ENCODE results near the gene LAGE3. TPM values are rescaled to one million over a fixed set of nuclear protein-coding genes. Genes with fewer than 3 reads are reported as not detected.

LAGE3 gene
- total and polyA plus RNA-seq, 2 donors from 2014 or later, result 10.0 to 29.0 TPM

DNA sequence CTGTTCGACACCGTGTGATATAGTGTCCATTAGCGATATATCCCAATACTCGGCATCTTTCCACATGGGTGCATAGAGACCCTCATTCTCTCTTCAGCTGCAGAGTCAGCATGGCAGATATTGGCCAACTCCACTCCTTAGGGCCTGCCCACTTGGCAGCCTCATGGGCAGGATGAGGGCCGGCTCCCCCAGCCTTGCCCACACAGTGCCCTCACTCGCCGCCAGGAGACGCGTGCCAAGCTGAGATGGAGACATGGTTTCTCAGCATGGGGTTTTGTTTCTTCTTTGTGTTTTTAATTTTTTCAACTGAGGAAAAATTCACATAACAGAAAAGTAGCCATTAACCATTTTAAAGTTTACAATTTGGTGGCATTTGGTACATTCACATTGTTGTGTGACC lies 26.3 kb downstream of the LAGE3 start:
- TF ChIP-seq, protein P1, sequence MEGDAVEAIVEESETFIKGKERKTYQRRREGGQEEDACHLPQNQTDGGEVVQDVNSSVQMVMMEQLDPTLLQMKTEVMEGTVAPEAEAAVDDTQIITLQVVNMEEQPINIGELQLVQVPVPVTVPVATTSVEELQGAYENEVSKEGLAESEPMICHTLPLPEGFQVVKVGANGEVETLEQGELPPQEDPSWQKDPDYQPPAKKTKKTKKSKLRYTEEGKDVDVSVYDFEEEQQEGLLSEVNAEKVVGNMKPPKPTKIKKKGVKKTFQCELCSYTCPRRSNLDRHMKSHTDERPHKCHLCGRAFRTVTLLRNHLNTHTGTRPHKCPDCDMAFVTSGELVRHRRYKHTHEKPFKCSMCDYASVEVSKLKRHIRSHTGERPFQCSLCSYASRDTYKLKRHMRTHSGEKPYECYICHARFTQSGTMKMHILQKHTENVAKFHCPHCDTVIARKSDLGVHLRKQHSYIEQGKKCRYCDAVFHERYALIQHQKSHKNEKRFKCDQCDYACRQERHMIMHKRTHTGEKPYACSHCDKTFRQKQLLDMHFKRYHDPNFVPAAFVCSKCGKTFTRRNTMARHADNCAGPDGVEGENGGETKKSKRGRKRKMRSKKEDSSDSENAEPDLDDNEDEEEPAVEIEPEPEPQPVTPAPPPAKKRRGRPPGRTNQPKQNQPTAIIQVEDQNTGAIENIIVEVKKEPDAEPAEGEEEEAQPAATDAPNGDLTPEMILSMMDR (IDR thresholded peaks at IDR 0.05; ENCODE audit: borderline replicate concordance, extremely low read depth, insufficient read depth), result no peak
- H3K9ac ChIP-seq (ENCODE audit: low read length in 3 of 3), result no peak overlapping the region
- H3K4me3 ChIP-seq (ENCODE audit: low read length in 3 of 3), result no peak overlapping the region
- no peaks in the 10 kb centered on the region for H3K4me1 ChIP-seq (ENCODE audit: control insufficient read depth in 2 of 3, insufficient read depth in 2 of 3, low read depth in 1 of 3, low read length in 3 of 3)
- FAIRE-seq (no peak), DNase-seq (no peak)
- no peak overlapping the region for H3K27ac ChIP-seq (ENCODE audit: low read depth in 2 of 2, low read length in 2 of 2)
- H3K36me3 ChIP-seq (ENCODE audit: control insufficient read depth in 2 of 3, insufficient read depth in 3 of 3, low read length in 3 of 3), result peaks cover 0 to 7% (median 5%) of the 10 kb centered on the region in 3 donors
- no peaks in the 10 kb centered on the region for H3K27me3 ChIP-seq (ENCODE audit: control insufficient read depth, insufficient read depth, low read length)
- no peaks in the 10 kb centered on the region for H3K9me3 ChIP-seq (ENCODE audit: control insufficient read depth in 2 of 3, insufficient read depth in 1 of 3, low read length in 3 of 3)
- intact Hi-C loops (cut with DNase I), result no loop called here

DNA sequence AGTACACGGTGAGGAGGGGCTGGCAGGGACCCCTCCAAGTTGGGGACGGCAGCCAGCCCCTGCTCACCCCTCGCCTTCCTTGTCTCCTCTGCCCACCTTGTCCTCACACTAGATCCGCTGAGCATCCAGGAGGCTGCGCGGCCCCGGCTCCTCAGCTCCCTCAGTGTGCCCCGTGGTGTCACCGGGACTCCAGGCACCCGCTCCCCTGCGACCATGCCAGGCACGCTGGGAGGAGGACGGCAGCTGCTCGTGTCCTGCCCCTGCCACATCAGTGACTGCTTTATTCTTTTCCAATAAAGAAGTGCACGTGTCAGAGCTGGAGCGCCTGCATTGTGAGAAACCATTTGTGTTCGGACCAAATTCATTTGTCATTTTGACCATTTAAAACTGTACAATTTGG lies 28.8 kb downstream of the LAGE3 start:
- Histone ChIP-seq H3K9me3 (ENCODE audit: control insufficient read depth in 2 of 3, insufficient read depth in 1 of 3, low read length in 3 of 3) (no peaks in the 10 kb centered on the region), H3K4me3 (ENCODE audit: low read length in 3 of 3) (no peak overlapping the region), H3K4me1 (ENCODE audit: control insufficient read depth in 2 of 3, insufficient read depth in 2 of 3, low read depth in 1 of 3, low read length in 3 of 3) (peaks cover 0 to 1% (median 0%) of the 10 kb centered on the region in 3 donors), H3K27ac (ENCODE audit: low read depth in 2 of 2, low read length in 2 of 2) (no peak overlapping the region), H3K36me3 (ENCODE audit: control insufficient read depth in 2 of 3, insufficient read depth in 3 of 3, low read length in 3 of 3) (peaks cover 0 to 7% (median 5%) of the 10 kb centered on the region in 3 donors), H3K27me3 (ENCODE audit: control insufficient read depth, insufficient read depth, low read length) (no peaks in the 10 kb centered on the region), H3K9ac (ENCODE audit: low read length in 3 of 3) (no peak overlapping the region)
- DNase-seq (peak in 1 of 5 donors; percentile 48), FAIRE-seq (no peak)
- intact Hi-C loops (cut with DNase I), result no loop called here
- TF ChIP-seq, protein P1 (IDR thresholded peaks at IDR 0.05; ENCODE audit: borderline replicate concordance, extremely low read depth, insufficient read depth), result no peak

DNA sequence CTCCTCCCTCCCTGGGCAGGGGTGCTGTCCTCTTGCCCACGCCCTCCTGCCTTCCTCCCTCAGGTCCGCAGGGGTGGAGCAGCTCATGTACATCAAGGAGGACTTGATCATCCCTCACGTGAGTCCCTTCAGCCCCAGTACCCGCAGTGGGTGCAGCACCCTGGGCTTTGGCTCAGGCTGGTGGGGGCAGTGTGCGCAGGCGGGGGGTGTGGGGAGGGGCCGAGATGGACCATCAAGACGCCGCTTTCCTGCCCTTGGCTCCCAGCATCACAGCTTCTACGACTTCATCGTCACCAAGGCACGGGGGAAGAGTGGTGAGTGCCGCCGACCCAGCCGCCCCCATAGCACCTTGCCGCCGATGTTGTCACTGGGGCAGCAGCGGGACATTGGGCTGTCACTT lies 29.5 kb downstream of the LAGE3 start:
- TF ChIP-seq, protein P1 (IDR thresholded peaks at IDR 0.05; ENCODE audit: borderline replicate concordance, extremely low read depth, insufficient read depth), result no peak
- H3K9ac ChIP-seq (ENCODE audit: low read length in 3 of 3), result no peak overlapping the region
- peak in 1 of 5 donors; percentile 60 for DNase-seq
- no peak for FAIRE-seq
- peaks cover 0 to 7% (median 0%) of the 10 kb centered on the region in 3 donors for H3K4me1 ChIP-seq (ENCODE audit: control insufficient read depth in 2 of 3, insufficient read depth in 2 of 3, low read depth in 1 of 3, low read length in 3 of 3)
- no peaks in the 10 kb centered on the region for H3K9me3 ChIP-seq (ENCODE audit: control insufficient read depth in 2 of 3, insufficient read depth in 1 of 3, low read length in 3 of 3)
- H3K27me3 ChIP-seq (ENCODE audit: control insufficient read depth, insufficient read depth, low read length), result no peaks in the 10 kb centered on the region
- no peak overlapping the region for H3K4me3 ChIP-seq (ENCODE audit: low read length in 3 of 3)
- intact Hi-C loops (cut with DNase I), result no loop called here
- no peak overlapping the region for H3K27ac ChIP-seq (ENCODE audit: low read depth in 2 of 2, low read length in 2 of 2)
- H3K36me3 ChIP-seq (ENCODE audit: control insufficient read depth in 2 of 3, insufficient read depth in 3 of 3, low read length in 3 of 3), result peaks cover 0 to 7% (median 5%) of the 10 kb centered on the region in 3 donors

DNA sequence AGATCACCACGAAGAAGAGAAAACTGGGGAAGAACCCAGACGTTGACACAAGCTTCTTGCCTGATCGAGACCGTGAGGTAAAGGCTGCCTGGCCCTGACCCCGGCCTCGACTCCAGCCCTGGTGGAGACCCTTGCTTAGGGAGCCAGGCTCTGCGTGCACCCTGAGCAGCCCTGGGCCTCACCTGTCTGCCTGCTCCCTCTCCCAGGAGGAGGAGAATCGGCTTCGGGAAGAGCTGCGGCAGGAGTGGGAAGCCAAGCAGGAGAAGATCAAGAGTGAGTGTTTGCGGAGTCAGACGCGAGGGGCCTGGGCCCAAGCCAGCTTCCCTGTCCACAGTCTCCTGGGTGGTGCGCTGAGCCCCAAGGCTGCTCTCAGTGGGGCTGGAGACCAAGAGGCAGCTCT lies 30.6 kb downstream of the LAGE3 start:
- peaks cover 0 to 7% (median 5%) of the 10 kb centered on the region in 3 donors for H3K36me3 ChIP-seq (ENCODE audit: control insufficient read depth in 2 of 3, insufficient read depth in 3 of 3, low read length in 3 of 3)
- TF ChIP-seq, protein P1 (IDR thresholded peaks at IDR 0.05; ENCODE audit: borderline replicate concordance, extremely low read depth, insufficient read depth), result no peak
- FAIRE-seq, result no peak
- H3K9me3 ChIP-seq (ENCODE audit: control insufficient read depth in 2 of 3, insufficient read depth in 1 of 3, low read length in 3 of 3), result no peaks in the 10 kb centered on the region
- H3K27ac ChIP-seq (ENCODE audit: low read depth in 2 of 2, low read length in 2 of 2), result no peak overlapping the region
- H3K9ac ChIP-seq (ENCODE audit: low read length in 3 of 3), result no peak overlapping the region
- no peaks in the 10 kb centered on the region for H3K27me3 ChIP-seq (ENCODE audit: control insufficient read depth, insufficient read depth, low read length)
- H3K4me3 ChIP-seq (ENCODE audit: low read length in 3 of 3), result no peak overlapping the region
- DNase-seq, result peak in 1 of 5 donors; percentile 52
- intact Hi-C loops (cut with DNase I), result no loop called here
- peaks cover 0 to 8% (median 0%) of the 10 kb centered on the region in 3 donors for H3K4me1 ChIP-seq (ENCODE audit: control insufficient read depth in 2 of 3, insufficient read depth in 2 of 3, low read depth in 1 of 3, low read length in 3 of 3)

Measured in kidney (tissue), 14 donors.